Activated naive CD4-positive, alpha-beta T cell treated with Interleukin-2 at 50 U/mL for 16 hours (primary cell): ENCODE results near the gene LILRA5.
"Not testable (repeated sequence)": the region's sequence is repeated elsewhere in the genome, so short reads cannot be mapped to it uniquely, and the experiment has no call there.

Experiments
- DNase-seq: peaks from one replicate; pipeline ENCODE4 v3.0.0-alpha.2; 2020

The LILRA5 gene

GRCh38 chr19:54333586-54334298 lies 20.8 kb upstream of the LILRA5 start:
- DNase-seq, result no peak

- no peak for DNase-seq
Measured at GRCh38 chr19:54332149-54332548, 19.2 kb upstream of the LILRA5 start.

- no peak for DNase-seq
Measured at GRCh38 chr19:54331626-54332025, 18.7 kb upstream of the LILRA5 start.

GRCh38 chr19:54329476-54330165 lies 16.7 kb upstream of the LILRA5 start:
- no peak for DNase-seq

- not testable (repeated sequence) for DNase-seq
Measured at GRCh38 chr19:54328781-54329180, 15.8 kb upstream of the LILRA5 start.

GRCh38 chr19:54325631-54326030 lies 12.7 kb upstream of the LILRA5 start:
- no peak for DNase-seq

- peak; percentile 37 for DNase-seq
Measured at GRCh38 chr19:54325194-54325621, 12.2 kb upstream of the LILRA5 start.

GRCh38 chr19:54324071-54324470 lies 11.1 kb upstream of the LILRA5 start:
- no peak for DNase-seq

- DNase-seq, result not testable (repeated sequence)
Measured at GRCh38 chr19:54322934-54323333, 10.0 kb upstream of the LILRA5 start.

GRCh38 chr19:54322295-54322694 lies 9.3 kb upstream of the LILRA5 start:
- DNase-seq, result not testable (repeated sequence)

- DNase-seq, result no peak
Measured at GRCh38 chr19:54319892-54320670, 7.1 kb upstream of the LILRA5 start.

GRCh38 chr19:54319049-54319448 lies 6.1 kb upstream of the LILRA5 start:
- no peak for DNase-seq

GRCh38 chr19:54317965-54318240 lies 4.9 kb upstream of the LILRA5 start:
- DNase-seq, result no peak

GRCh38 chr19:54317108-54317964 lies 4.4 kb upstream of the LILRA5 start:
- no peak for DNase-seq

GRCh38 chr19:54316746-54317107 lies 3.8 kb upstream of the LILRA5 start:
- DNase-seq, result no peak

- DNase-seq, result no peak
Measured at GRCh38 chr19:54315956-54316355, 3.0 kb upstream of the LILRA5 start.

GRCh38 chr19:54312011-54312410 lies 955 bp downstream of the LILRA5 start:
- DNase-seq, result no peak

GRCh38 chr19:54311486-54311885 lies 1.5 kb downstream of the LILRA5 start:
- no peak for DNase-seq

- no peak for DNase-seq
Measured at GRCh38 chr19:54310543-54310942, 2.4 kb downstream of the LILRA5 start.

GRCh38 chr19:54309811-54310210 lies 3.2 kb downstream of the LILRA5 start:
- DNase-seq, result no peak

- no peak for DNase-seq
Measured at GRCh38 chr19:54307389-54308020, 5.5 kb downstream of the LILRA5 start.

- DNase-seq, result no peak
Measured at GRCh38 chr19:54305141-54305540, 7.8 kb downstream of the LILRA5 start.

GRCh38 chr19:54302257-54302656 lies 10.7 kb downstream of the LILRA5 start:
- no peak for DNase-seq
